DOHH2 (cell line): ENCODE data around the gene GSAP.

Experiments
- EZH2phosphoT487 ChIP-seq: fragments of 200-600 bp; sonication (generic); IDR thresholded peaks from 2 replicates; pipeline ENCODE4 v1.6.1; 2017; ENCODE audit warnings: borderline replicate concordance, mild to moderate bottlenecking, antibody characterized with exemption, low read length, moderate library complexity, mixed read lengths
- TF ChIP-seq, protein P1 (sequence below): fragments of 200-600 bp; sonication (generic); IDR thresholded peaks from one replicate; pipeline ENCODE4 v1.5.1; 2014; ENCODE audit warnings: antibody characterized with exemption, mild to moderate bottlenecking, low read depth, low read length; ENCODE audit not compliant: poor library complexity, severe bottlenecking

DNA sequence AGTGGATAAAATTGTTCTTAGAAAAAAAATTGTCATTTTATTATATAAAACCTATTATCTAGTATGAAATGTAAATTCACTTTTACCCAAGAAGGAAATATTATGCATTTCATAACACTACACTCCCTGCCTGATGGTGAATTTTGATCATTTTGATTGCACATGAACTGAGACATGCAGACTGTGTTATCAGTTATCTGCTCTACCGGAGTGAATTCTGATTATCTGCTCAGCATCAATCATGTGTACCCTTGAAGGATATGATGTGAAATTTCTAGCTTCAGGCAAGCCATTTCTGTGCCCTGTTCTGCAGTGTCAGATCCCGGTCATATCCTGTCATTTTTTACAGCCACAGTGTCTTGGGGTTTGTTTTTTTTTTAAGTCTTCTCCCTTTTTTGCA, 131.5 kb downstream of the GSAP start:
- TF ChIP-seq, protein P1, sequence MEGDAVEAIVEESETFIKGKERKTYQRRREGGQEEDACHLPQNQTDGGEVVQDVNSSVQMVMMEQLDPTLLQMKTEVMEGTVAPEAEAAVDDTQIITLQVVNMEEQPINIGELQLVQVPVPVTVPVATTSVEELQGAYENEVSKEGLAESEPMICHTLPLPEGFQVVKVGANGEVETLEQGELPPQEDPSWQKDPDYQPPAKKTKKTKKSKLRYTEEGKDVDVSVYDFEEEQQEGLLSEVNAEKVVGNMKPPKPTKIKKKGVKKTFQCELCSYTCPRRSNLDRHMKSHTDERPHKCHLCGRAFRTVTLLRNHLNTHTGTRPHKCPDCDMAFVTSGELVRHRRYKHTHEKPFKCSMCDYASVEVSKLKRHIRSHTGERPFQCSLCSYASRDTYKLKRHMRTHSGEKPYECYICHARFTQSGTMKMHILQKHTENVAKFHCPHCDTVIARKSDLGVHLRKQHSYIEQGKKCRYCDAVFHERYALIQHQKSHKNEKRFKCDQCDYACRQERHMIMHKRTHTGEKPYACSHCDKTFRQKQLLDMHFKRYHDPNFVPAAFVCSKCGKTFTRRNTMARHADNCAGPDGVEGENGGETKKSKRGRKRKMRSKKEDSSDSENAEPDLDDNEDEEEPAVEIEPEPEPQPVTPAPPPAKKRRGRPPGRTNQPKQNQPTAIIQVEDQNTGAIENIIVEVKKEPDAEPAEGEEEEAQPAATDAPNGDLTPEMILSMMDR: no peak
- no peak for TF ChIP-seq EZH2phosphoT487
